ENCODE measurements around the gene METTL9.

DNA sequence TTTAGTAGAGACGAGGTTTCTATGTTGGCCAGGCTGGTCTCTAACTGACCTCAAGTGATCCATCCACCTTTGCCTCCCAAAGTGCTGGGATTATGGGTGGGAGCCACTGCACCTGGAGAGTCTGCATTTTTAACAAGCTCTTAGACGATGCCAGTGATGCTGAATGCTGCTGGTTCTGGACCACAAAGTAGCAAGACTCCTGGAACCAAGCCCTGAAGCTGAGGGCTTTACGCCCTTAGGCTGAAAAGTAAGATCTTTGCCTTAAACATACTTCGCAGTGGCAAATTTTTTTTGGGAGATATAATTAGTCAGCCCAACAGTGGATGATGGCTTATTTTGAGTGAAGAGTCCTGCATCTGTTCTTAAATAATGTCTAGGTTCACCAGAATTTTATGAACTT, 14.0 kb downstream of the METTL9 start:
- TF ChIP-seq, protein P1, sequence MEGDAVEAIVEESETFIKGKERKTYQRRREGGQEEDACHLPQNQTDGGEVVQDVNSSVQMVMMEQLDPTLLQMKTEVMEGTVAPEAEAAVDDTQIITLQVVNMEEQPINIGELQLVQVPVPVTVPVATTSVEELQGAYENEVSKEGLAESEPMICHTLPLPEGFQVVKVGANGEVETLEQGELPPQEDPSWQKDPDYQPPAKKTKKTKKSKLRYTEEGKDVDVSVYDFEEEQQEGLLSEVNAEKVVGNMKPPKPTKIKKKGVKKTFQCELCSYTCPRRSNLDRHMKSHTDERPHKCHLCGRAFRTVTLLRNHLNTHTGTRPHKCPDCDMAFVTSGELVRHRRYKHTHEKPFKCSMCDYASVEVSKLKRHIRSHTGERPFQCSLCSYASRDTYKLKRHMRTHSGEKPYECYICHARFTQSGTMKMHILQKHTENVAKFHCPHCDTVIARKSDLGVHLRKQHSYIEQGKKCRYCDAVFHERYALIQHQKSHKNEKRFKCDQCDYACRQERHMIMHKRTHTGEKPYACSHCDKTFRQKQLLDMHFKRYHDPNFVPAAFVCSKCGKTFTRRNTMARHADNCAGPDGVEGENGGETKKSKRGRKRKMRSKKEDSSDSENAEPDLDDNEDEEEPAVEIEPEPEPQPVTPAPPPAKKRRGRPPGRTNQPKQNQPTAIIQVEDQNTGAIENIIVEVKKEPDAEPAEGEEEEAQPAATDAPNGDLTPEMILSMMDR (IDR thresholded peaks at IDR 0.05) = no peak
- TF ChIP-seq POLR2A (IDR thresholded peaks at IDR 0.05) = no peak

Measured in Peyer's patch (tissue), 4 donors.